IPS-NIHi11 (cell line): ENCODE data around the gene PHLPP1.
"Not testable (repeated sequence)": the region's sequence is repeated elsewhere in the genome, so short reads cannot be mapped to it uniquely, and the experiment has no call there.

Experiments
- DNase-seq: peaks from one replicate; pipeline ENCODE4 v3.0.0; 2012; ENCODE audit warnings: mixed read lengths, low spot score

PHLPP1 gene

GRCh38 chr18:62773691-62774090, 58.4 kb downstream of the PHLPP1 start:
- no peak for DNase-seq

- no peak for DNase-seq
Observed at GRCh38 chr18:62776024-62776570, 60.8 kb downstream of the PHLPP1 start.

GRCh38 chr18:62777814-62778213, 62.5 kb downstream of the PHLPP1 start:
- DNase-seq = no peak

- DNase-seq = no peak
Observed at GRCh38 chr18:62778976-62779869, 63.9 kb downstream of the PHLPP1 start.

GRCh38 chr18:62781262-62781661, 65.9 kb downstream of the PHLPP1 start:
- DNase-seq = no peak

- DNase-seq = no peak
Observed at GRCh38 chr18:62781893-62782292, 66.6 kb downstream of the PHLPP1 start.

GRCh38 chr18:62784338-62784965, 69.1 kb downstream of the PHLPP1 start:
- DNase-seq = no peak

GRCh38 chr18:62784966-62785413, 69.6 kb downstream of the PHLPP1 start:
- no peak for DNase-seq

- no peak for DNase-seq
Observed at GRCh38 chr18:62786689-62787088, 71.3 kb downstream of the PHLPP1 start.

- no peak for DNase-seq
Observed at GRCh38 chr18:62788111-62788510, 72.8 kb downstream of the PHLPP1 start.

GRCh38 chr18:62788876-62789275, 73.5 kb downstream of the PHLPP1 start:
- no peak for DNase-seq

- DNase-seq = no peak
Observed at GRCh38 chr18:62790871-62791772, 75.8 kb downstream of the PHLPP1 start.

- no peak for DNase-seq
Observed at GRCh38 chr18:62792016-62792415, 76.7 kb downstream of the PHLPP1 start.

GRCh38 chr18:62795813-62796212, 80.5 kb downstream of the PHLPP1 start:
- DNase-seq = no peak

GRCh38 chr18:62796216-62796621, 80.9 kb downstream of the PHLPP1 start:
- DNase-seq = no peak

GRCh38 chr18:62797329-62797728, 82.0 kb downstream of the PHLPP1 start:
- no peak for DNase-seq

GRCh38 chr18:62799977-62800376, 84.6 kb downstream of the PHLPP1 start:
- DNase-seq = no peak

- DNase-seq = no peak
Observed at GRCh38 chr18:62802523-62802922, 87.2 kb downstream of the PHLPP1 start.

- no peak for DNase-seq
Observed at GRCh38 chr18:62807396-62807795, 92.1 kb downstream of the PHLPP1 start.

- no peak for DNase-seq
Observed at GRCh38 chr18:62808123-62808522, 92.8 kb downstream of the PHLPP1 start.

- not testable (repeated sequence) for DNase-seq
Observed at GRCh38 chr18:62809445-62809844, 94.1 kb downstream of the PHLPP1 start.

GRCh38 chr18:62809900-62810299, 94.6 kb downstream of the PHLPP1 start:
- DNase-seq = no peak
